A172 (cell line): ENCODE results near the gene STX11. TPM values are rescaled to one million over a fixed set of nuclear protein-coding genes. Genes with fewer than 3 reads are reported as not detected.

Source experiments
- DNase-seq: peaks from one replicate; pipeline ENCODE4 v3.0.0-alpha.2; 2015; ENCODE audit warnings: low spot score
- total RNA-seq: library from RNA; depleted of rRNA; stranded (reverse); fragments of >200 nt; shearing (Covaris generic); gene quantifications from 2 replicates; pipeline ENCODE4 v1.2.3, GENCODE V29; 2014

STX11 gene
- total RNA-seq, 1 experiment from 2014 or later: 0.88 TPM

DNA sequence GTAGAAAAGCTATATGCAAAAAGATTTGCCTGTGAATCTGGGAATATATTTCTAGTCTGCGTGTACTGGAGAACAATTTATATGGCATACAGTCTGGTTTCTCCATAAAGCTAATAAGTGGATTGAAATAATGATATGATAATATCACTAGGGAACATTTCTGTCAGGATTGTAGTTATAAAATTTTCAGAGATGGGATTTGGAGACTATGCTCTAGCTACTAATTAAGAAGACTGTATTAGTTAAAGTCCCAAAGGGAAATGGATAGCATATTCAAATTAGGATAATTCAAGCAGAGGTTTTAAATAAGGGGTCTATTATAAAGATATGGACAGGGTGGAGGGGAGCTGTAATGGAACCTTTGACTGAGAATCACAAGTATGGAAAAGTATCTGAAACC is 7.2 kb upstream of the STX11 start:
- no peak for DNase-seq

DNA sequence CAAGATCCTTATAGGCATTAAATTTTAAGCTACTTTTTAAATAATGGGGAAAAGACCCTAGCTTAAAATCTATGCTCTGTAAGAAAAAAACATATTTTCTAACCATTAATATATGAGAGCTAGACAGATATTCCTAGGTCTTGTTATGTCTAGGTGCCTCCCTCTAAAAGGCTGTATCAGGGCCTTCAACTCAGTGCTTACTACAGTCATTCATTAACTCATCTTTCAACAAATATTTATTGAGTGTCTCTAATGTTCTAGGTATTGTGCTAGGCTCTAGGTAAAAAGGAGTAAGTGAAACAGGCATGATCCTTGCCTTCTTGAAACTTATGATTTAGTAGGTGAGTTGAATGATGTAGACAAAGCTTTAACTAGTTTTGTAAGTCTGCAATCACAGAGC is 6.4 kb upstream of the STX11 start:
- no peak for DNase-seq

DNA sequence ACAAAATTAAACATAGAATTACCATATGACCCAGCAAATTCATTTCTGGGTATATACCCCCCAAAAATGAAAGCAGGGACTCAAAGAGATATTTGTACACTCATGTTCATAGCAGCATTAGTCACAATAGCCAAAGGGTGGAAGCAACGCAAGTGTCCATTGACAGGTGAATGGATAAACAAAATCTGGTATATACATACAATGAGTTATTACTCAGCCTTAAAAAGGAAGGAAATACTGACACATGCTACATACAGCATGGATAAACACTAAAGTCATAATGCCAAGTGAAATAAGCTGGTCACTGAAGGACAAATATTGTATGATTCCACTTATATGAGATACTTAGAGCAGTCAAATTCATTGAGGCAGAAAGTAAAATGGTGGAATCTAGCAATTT is 5.3 kb upstream of the STX11 start:
- no peak for DNase-seq

DNA sequence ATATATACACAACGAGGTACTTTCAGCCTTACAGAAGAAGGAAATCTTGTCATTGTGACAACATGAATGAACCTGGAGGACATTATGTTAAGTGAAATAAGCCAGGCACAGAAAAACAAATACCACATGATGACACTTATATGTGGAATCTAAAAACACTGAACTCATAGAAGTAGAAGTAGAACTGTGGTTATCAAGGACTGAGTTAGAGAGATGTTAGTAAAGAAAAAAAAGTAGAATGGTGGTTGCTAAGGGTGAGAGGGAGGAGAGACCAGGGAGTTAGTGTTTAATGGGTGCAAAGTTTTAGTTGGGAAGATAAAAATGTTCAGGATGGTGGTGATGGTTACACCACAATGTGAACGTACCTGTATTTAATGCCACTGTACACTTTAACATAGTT is 4.8 kb upstream of the STX11 start:
- DNase-seq: no peak

DNA sequence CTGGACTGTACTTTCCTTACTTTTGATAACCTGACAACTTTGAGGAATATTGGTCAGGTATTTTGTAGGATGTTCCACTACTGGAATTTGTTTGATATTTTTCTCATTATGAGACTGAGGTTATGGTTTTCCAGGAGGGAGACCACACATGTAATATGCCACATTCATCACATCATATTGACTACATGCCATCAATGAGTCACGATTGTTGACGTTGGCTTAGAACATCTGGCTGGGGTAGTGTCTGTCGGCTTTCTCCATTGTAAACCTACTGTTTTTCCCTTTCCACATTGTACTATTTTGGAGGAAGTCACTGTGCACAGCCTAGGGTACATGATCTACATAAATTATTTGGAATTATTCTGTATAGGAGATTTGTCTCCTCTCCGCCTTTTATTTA is 1.4 kb upstream of the STX11 start:
- no peak for DNase-seq

DNA sequence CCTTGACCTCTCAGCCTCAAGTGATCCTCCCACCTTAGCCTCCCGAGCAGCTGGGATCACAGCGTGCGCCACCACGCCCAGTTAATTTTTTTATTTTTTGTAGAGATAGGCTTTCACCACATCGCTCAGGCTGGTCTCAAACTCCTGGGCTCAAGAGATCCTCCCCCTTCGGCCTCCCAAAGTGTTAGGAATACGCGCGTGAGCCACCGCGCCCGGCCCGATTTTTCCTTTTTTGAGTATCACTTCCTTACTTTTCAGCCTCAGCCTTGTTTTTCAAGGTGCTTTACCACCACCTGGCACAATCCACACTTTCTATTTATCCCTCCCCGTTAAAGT is 791 bp upstream of the STX11 start:
- no peak for DNase-seq

DNA sequence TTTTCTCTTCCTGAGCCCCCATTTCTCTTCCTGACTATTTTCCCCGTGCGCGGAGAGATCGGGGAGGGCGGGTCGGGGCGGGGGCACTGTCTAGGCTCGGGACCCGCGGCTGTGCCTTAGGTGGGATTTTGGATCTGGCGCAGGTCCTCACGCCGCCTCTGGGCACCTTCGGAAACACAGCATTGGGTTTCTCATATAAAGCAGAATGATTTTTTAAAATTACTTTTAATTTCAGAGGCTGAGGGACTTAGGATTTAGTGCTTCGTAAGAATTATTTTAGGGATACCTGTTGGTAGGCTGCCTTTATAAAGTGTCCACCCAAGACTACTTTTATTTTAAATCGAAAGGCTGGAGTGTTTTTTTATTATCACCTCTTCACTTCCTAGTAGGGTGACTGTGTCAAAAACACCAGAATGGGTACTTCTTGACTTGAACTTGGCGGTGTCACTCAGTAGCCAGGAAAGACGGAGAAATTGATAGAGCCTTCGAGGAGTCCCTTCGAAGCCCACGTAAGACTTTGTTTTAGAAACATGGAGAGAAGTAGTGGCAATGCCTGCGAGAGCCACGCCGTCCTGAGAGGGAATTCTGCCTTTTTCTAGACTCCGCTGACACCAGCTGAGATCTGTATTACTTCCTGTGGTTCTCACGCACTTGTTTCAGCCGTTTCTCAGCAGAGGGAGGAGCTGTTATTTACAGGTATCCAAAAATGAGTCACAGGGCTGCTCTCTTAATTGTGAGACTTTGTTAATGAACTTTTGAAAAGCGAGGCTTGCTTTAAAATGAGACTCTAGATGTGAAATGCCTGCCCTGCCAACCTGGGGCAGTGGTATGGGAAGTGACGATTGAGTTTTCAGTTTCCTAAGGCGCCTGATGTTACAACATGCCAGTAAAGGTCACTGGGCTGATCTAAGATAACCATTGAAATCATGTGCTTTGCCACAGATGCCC is 667 bp downstream of the STX11 start:
- no peak for DNase-seq

DNA sequence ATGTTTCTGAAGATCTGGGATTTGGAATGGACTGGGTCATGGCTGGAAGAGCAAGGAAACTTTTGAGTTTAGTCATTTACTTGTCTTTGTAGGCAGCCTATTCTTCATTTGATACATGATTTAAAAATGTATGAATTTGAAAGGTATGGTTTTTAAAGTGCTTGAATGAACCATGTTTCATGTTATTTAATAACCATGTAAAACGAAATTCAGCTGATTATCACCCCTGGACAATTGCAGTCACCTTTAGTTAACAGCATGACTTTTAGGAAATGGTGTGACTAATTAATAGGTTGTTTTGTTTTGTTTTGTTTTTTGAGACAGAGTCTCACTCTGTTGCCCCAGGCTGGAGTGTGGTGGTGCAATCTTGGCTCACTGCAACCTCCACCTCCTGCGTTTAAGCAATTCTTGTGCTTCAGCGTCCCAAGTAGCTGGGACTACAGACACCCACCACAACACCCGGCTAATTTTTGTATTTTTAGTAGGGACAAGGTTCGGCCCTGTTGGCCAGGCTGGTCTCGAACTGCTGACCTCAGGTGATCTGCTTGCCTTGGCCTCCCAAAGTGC is 2.1 kb downstream of the STX11 start:
- DNase-seq: no peak

DNA sequence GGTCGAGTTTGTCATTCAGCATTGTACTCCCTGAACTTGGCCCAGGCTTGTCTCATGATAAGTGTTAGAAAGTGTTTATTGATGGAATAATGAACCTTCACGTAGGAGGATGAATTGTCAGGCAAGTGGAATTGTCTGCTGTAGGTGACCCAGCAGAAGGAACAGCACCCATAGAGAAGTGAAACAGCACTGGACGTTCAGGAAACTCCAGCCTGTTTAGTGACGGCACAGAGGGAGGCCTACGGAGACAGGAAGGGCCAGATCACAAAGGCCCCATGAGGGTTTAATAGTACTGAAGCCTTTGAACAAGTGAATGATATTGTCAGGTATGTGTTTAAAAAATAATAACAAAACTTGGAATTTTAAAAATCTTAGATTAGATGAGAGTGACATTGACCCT is 2.9 kb downstream of the STX11 start:
- DNase-seq: no peak

DNA sequence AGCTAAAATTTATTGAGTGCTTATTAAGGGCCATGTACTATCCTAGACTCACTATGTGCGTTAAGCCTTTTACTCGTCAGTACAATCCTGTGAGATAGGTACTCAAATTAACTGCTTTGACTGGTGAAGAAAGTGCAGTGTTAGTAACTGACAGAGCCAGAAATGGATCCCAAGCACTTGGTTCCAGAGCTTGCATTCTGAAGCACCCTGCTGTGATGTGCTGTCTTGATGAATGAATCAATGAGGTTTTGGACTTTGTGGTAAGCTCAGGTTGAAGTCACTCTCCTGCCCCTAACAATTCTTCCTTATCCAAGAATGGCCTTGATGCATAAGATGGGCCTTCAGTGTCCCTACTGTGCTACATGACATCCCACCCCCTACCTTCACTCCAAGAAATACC is 3.7 kb downstream of the STX11 start:
- no peak for DNase-seq

DNA sequence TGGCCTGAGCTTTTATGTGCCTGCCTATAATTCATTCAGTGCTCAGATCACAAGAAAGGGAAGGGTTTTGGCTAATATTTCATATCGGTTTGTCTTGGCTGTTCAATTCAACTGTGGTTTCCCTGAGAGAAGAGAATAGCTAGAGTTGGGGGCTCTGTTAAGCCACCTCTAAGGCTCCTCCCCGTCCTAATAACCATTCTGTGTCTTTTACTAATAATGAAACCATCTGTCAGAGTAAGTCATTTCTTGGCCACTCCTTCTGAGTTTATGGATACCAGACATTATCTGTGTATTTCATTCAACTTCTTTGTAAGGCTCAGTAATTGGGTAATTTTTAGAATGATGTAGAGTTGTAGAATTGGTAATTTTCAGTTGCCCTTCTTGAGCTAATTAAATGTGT is 5.2 kb downstream of the STX11 start:
- no peak for DNase-seq

DNA sequence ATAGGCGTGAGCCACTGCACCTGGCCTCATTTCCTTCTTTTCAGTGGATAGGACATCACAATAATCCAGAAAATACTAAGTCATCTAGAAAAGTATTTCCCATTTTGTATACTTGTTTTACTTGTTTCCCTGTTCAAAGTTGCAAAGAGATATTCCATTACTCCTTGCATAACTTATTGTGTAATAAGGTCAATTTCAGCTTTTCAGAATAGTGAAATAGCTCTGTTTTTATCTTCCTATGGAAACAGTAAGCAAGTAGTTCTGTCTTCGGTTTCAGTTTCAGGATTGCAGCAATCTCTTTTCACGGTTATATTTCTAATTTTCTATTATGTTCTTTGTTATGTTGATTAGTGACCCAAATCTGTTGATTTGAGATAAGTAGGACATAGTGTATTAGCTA is 6.0 kb downstream of the STX11 start:
- no peak for DNase-seq

DNA sequence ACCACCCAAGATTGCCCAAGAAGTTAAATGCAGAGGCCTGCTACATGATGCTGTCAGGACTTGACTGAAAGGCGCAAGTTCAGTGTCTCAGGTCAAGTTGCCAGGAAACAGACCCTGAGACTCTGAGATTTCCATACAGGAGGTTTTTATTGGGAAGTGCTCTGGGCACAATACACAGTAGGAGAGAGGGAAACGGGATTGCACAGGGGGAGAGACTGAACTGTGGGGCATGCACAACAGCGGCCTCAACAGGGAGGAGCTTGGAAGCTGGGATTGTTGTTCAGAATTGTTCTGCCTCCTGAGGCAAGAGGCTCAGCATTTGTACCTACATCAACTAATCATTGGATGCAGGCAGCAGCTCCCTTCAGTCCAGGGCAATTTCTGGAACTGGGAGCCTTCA is 6.7 kb downstream of the STX11 start:
- DNase-seq: no peak

DNA sequence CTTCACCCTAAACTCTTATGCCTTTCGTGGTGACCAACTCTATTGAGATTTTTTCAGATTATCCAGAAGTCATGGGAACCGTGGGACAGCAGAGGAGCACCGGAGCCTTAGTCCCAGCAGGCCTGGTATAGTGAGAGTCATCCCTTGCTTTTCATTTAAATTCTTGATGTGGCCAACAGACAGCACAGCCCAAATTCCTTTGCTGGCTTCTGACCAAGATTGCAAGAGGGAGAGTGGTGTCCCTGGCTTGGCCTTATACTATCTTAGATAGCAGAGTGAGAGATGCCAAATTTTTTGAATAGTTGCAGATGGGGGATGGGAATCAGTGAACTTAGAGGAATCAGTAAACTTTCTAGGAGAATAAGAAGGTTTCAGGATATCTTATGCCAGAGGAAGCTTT is 7.8 kb downstream of the STX11 start:
- DNase-seq: peak; percentile 85

DNA sequence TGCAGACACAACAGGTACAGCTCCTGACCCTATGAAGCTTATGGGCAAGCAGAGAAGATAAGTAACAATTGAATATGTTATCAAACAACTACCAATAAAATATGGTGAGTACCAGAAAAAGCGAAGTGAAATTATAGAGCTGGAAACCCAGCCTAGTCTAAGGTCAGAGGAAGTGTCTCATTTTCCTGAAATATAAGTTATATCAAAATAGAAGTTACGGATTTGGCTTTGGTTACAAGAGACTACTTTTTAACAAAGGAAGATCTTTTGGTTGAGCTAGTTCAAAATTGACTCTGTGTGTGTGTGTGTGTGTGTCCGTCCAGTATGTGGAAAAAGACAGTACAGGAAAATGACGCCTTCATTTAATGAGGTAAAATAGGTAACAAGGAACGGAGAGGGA is 8.9 kb downstream of the STX11 start:
- no peak for DNase-seq

DNA sequence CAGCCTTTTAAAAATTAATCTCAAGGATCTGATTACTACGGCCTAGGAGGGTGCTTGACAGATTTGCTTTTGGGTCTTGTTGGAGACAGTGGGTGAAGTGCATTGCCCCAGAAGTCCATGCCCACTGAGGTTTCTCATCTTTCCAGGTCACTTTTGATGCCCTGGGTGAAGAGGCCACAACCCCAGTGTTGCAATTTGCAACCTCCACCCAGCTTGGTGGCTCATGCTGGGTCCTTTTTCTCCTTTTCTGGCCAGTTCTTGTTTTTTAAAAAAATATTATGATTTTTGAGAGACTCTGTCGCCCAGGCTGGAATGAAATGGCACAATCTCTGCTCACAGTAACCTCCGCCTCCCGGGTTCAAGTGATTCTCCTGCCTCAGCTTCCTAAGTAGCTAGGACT is 9.4 kb downstream of the STX11 start:
- DNase-seq: no peak

DNA sequence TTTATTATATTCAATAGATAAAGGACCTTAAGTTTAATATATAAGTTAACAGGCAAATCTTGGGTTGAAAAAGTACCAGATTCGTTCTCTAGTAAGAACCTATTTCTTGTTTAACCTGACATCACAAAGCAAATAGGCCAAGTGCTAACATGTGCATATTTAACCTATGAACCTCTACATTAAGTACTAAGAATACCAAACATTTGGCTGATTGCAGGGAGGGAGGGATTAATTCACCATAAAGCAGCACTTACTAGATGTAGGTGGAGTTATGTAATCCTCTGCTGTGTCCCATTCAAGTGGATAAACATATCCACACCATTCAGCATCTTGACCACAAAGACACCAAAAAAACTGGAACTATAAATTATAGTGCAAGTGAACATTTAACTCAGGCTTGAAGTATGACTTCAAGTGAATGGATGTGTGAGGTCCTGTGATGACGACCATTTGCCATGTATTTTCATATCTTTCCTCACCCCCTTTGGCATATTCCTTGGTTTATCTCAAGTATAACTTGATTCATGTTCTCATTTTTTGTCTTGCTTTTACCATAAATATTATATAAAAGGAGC is 10.2 kb downstream of the STX11 start:
- DNase-seq: no peak

DNA sequence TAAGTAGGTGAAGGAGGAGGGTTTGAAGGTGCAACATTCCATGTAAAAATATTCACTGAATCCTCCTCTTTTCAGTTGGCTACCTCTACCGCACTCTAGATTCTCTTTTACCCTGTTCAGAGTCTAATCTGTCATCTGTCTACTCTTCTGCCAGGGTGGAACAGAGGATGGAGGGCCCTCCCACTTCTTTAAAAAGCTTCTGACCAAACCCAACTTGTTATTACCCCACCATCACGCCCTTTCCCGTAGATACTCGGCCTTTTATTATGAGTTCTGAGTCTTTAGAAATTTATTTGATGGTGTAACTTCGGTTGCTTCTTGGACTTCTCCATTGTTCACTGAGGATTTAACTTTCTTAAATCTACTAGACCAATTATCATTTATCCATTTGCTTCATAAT is 11.7 kb downstream of the STX11 start:
- no peak for DNase-seq

DNA sequence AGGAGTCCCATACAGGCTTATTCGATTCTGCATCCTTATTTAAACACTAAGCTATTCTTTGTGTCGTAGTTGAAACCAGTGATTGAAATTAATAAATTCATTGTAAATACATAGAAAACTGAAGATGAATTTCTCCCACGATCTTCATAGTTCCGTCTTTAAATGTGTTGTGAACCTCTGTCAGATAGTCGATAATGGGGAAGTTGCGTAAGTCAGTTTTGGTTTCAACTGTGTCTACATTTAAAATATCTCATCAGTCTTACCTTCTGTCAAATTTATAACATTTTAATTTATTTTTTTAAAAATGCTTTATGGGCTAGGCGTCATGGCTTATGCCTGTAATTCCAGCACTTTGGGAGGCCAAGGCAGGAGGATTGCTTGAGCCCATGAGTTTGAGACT is 12.7 kb downstream of the STX11 start:
- DNase-seq: no peak

DNA sequence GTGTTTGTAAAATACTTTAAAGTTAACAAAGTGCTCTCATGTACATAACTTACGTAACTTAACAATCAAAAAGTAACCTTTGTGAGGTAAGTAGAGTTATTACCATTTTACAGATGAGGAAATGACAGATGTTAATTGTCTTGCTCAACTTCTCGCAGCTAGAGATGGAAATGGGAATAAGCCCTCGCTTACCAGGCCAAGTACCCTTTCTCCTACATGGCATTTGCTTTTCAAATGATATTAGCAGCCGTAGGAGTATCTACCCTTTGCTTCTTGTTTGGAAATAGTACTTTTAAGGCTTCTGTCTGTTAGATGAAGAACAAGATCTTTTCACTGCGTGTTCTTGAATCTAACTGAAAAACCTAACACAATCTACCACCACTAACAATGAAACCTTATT is 15.5 kb downstream of the STX11 start:
- no peak for DNase-seq

DNA sequence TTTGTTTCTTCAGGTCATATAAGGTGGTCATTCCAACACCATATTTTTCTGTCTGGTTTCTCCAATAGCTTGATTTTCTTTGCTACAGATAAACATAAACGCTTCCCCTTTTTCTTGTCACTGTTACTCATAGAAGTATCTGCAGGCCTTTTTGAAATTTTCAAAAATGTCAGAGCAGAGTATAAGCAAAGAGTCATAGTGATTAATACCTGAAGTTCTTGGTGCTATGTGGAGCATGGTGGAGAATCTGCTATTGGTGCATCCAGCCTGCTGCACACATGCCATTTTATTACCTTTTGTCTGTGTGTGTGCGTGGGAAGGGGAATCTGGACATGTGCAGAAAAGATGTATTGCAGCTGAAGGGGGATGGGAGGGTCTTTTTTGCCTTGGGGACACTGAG is 19.7 kb downstream of the STX11 start:
- DNase-seq: no peak

DNA sequence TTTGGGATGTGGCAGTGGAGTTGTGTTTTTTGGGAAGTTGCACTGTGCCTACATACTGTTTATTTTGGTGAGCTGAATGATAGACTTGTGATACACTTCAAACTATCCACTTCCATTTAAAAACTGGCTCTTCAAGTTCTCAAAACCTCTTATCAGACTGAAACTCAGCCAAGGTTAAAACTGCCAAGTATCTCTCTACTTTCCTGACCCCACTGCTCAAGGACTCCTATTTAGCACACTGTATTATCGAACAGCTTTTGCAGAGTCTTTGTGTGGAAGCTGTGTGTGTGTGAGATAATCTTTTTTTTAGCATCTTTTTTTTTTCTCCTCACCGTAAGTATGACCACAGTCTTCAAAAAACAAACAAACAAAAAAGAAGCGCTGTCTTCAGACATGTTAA is 21.1 kb downstream of the STX11 start:
- DNase-seq: no peak

DNA sequence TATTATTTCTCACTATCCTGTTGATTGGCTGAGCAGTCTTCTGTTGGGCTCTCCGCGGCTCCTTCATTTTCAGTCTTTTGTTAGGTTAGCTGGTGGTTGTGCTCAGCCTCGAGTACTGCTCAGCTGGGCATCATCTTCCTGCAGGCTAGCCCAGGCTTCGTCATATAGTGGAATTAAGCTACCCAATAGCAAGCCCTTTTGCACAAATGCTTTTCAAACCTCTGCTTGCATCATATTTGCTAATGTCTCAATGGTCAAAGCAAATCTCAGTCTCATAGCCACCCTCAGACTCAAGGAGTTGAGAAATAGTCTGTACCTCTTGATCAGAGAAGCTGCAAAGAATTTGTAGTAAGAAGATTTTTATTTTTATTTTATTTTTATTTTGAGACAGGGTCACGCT is 23.7 kb downstream of the STX11 start:
- DNase-seq: no peak

DNA sequence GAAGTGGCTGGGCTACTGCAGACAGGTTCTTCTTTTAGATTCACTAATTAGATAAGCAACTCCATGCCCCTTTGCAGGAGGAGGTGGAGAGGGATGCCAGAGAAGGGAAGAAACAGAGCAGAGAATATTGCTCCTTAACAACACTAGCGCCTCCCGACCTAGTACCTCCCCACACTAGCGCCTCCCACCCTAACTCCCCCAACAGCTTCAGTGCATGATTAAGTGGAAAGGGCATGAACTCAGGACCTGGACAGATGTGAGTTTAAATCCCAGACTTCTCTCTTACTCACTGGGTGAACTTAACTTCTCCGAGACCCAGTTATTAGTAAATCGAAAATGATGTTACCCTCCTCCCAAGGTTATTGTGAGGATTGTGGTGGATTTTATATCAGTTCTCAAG is 25.7 kb downstream of the STX11 start:
- DNase-seq: no peak
